Measurements from ENCODE around the gene ETV3. TPM values are rescaled to one million over a fixed set of nuclear protein-coding genes. Genes with fewer than 3 reads are reported as not detected.

ETV3 gene
- total and polyA plus RNA-seq, 2 donors from 2014 or later = 3.5 to 24.8 TPM

DNA sequence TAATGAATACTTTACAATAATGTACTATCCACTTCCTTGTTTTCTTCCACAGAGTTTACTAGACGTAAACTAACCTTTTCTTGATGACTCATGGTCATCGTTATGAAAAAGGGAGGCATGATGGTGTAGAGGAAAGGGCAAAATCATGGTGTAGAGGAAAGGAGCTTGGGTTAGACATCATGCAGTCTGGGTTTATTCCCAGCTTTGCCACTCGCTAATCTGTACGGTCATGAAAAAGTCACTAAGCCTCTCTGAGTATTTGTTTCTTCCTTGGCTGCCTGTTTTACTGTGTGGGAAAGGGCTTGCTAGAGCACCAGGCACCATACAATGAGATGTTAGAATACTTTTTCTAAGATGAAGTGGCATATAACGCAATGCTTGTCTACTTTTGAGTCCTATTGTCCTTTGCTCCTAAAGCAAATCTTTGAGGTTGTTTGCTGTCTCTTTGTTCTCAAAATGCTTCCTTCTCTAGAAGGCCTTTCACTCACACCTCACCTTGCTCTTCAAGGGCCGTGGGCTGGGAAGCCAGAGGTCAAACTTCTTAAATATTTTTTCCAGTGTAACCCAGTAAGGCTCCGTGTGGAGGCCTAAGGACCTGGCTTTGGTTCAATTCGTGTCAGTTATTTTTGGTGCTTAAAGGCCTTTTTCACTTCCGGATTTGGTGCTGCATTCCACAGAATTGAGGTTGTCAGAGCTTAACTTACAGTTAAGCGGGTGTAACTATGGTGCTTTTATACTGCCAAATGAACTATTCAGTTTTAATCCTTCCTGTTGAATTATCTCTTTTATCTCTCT lies 9.9 kb upstream of the ETV3 start:
- H3K9me3 ChIP-seq (ENCODE audit: control insufficient read depth in 2 of 3, insufficient read depth in 1 of 3, low read length in 3 of 3) = no peaks in the 10 kb centered on the region
- no peak overlapping the region for H3K4me3 ChIP-seq (ENCODE audit: low read length in 3 of 3)
- H3K9ac ChIP-seq (ENCODE audit: low read length in 3 of 3) = no peak overlapping the region
- FAIRE-seq (no peak), DNase-seq (peak in 2 of 5 donors; percentile 64 to 75)
- no peaks in the 10 kb centered on the region for H3K27me3 ChIP-seq (ENCODE audit: control insufficient read depth, insufficient read depth, low read length)
- peaks cover 0 to 9% (median 3%) of the 10 kb centered on the region in 3 donors for H3K4me1 ChIP-seq (ENCODE audit: control insufficient read depth in 2 of 3, insufficient read depth in 2 of 3, low read depth in 1 of 3, low read length in 3 of 3)
- H3K27ac ChIP-seq (ENCODE audit: low read depth in 2 of 2, low read length in 2 of 2) = no peak overlapping the region
- intact Hi-C loops (cut with DNase I) = no loop called here
- TF ChIP-seq, protein P1, sequence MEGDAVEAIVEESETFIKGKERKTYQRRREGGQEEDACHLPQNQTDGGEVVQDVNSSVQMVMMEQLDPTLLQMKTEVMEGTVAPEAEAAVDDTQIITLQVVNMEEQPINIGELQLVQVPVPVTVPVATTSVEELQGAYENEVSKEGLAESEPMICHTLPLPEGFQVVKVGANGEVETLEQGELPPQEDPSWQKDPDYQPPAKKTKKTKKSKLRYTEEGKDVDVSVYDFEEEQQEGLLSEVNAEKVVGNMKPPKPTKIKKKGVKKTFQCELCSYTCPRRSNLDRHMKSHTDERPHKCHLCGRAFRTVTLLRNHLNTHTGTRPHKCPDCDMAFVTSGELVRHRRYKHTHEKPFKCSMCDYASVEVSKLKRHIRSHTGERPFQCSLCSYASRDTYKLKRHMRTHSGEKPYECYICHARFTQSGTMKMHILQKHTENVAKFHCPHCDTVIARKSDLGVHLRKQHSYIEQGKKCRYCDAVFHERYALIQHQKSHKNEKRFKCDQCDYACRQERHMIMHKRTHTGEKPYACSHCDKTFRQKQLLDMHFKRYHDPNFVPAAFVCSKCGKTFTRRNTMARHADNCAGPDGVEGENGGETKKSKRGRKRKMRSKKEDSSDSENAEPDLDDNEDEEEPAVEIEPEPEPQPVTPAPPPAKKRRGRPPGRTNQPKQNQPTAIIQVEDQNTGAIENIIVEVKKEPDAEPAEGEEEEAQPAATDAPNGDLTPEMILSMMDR (IDR thresholded peaks at IDR 0.05; ENCODE audit: borderline replicate concordance, extremely low read depth, insufficient read depth) = no peak
- no peaks in the 10 kb centered on the region for H3K36me3 ChIP-seq (ENCODE audit: control insufficient read depth in 2 of 3, insufficient read depth in 3 of 3, low read length in 3 of 3)

DNA sequence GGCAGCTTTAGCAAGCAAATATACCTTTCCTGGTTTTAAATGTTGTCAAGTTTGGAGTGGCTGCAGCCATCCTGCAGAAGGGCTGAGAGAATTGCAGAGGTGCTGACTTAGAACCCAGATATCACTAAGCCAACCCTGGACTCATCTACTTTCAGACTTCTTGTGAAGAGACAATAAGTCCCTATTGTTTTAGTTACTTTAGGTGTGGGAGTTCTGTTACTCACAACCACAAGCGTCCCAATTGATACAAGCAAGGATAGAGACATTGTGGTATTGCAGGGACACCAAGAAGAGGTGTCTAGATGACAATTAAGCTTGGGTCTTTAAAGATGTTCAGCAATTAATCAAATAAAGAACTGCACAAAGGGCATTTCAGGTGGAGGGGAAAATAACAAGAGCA lies 8.8 kb upstream of the ETV3 start:
- Histone ChIP-seq H3K27me3 (ENCODE audit: control insufficient read depth, insufficient read depth, low read length) (no peaks in the 10 kb centered on the region), H3K9ac (ENCODE audit: low read length in 3 of 3) (no peak overlapping the region), H3K9me3 (ENCODE audit: control insufficient read depth in 2 of 3, insufficient read depth in 1 of 3, low read length in 3 of 3) (no peaks in the 10 kb centered on the region), H3K4me3 (ENCODE audit: low read length in 3 of 3) (no peak overlapping the region), H3K27ac (ENCODE audit: low read depth in 2 of 2, low read length in 2 of 2) (no peak overlapping the region), H3K4me1 (ENCODE audit: control insufficient read depth in 2 of 3, insufficient read depth in 2 of 3, low read depth in 1 of 3, low read length in 3 of 3) (peaks cover 0 to 9% (median 3%) of the 10 kb centered on the region in 3 donors), H3K36me3 (ENCODE audit: control insufficient read depth in 2 of 3, insufficient read depth in 3 of 3, low read length in 3 of 3) (no peaks in the 10 kb centered on the region)
- no peak for DNase-seq
- TF ChIP-seq, protein P1 (IDR thresholded peaks at IDR 0.05; ENCODE audit: borderline replicate concordance, extremely low read depth, insufficient read depth) = no peak
- intact Hi-C loops (cut with DNase I) = no loop called here
- FAIRE-seq = no peak

DNA sequence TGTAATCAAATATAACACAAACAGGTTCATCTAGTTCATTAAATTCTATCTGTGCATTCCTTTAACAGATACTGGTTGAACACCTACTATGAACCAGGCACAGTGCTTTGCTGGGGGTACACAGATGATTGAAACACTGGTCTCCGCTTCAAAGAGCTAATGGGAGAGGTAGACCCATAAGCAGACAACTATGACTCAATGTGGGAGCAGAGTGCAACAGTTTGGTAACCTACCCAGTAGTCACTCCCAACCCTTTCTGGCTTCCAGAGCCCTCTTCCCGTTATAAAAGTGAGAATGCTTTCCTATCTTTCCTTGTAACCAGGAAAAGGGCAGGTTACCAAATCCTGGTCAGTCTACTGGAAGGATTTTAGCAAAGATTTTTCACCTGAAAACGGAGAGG lies 8.0 kb upstream of the ETV3 start:
- H3K9ac ChIP-seq (ENCODE audit: low read length in 3 of 3) = no peak overlapping the region
- DNase-seq = no peak
- intact Hi-C loops (cut with DNase I) = no loop called here
- no peak for FAIRE-seq
- TF ChIP-seq, protein P1 (IDR thresholded peaks at IDR 0.05; ENCODE audit: borderline replicate concordance, extremely low read depth, insufficient read depth) = no peak
- no peak overlapping the region for H3K4me3 ChIP-seq (ENCODE audit: low read length in 3 of 3)
- no peaks in the 10 kb centered on the region for H3K36me3 ChIP-seq (ENCODE audit: control insufficient read depth in 2 of 3, insufficient read depth in 3 of 3, low read length in 3 of 3)
- H3K9me3 ChIP-seq (ENCODE audit: control insufficient read depth in 2 of 3, insufficient read depth in 1 of 3, low read length in 3 of 3) = no peaks in the 10 kb centered on the region
- H3K4me1 ChIP-seq (ENCODE audit: control insufficient read depth in 2 of 3, insufficient read depth in 2 of 3, low read depth in 1 of 3, low read length in 3 of 3) = peaks cover 0 to 9% (median 3%) of the 10 kb centered on the region in 3 donors
- H3K27ac ChIP-seq (ENCODE audit: low read depth in 2 of 2, low read length in 2 of 2) = no peak overlapping the region
- no peaks in the 10 kb centered on the region for H3K27me3 ChIP-seq (ENCODE audit: control insufficient read depth, insufficient read depth, low read length)
